ENCODE measurements around the gene DEDD. TPM values are rescaled to one million over a fixed set of nuclear protein-coding genes. Genes with fewer than 3 reads are reported as not detected.
A peak's percentile ranks its signal among the peaks of the same experiment; 100 is the strongest.

Gene DEDD
- total and polyA plus RNA-seq, 2 donors (not counting 1 experiment from before 2014, with no cell fraction given), result 35.9 to 40.8 TPM

- ATAC-seq (ENCODE audit: low read depth) (no peak), DNase-seq (no peak)
- peak overlapping the region in 3 of 5 experiments; percentile 85 to 95 (median 90) for H3K4me3 ChIP-seq (ENCODE audit: control extremely low read depth in 1 of 5, extremely low read depth in 1 of 5, insufficient read depth in 1 of 5, low read depth in 2 of 5, low read length in 4 of 5)
- H3K9ac ChIP-seq (ENCODE audit: low read length), result peak overlapping the region; percentile 83
- CTCF ChIA-PET, result interaction anchor here (0.9 to 3.3 kb wide), 4 partner anchors 9 to 77 kb away, joined by 3 to 24 read pairs (median 4); partner anchors contain the start of genes KLHDC9 and PPOX
- H3K79me2 ChIP-seq (ENCODE audit: control insufficient read depth, insufficient read depth, low read length), result peaks cover 33% of the 10 kb centered on the region
- no peaks in the 10 kb centered on the region for H3K9me3 ChIP-seq (ENCODE audit: control extremely low read depth in 1 of 3, control insufficient read depth in 2 of 3, insufficient read depth in 1 of 3, low read length in 2 of 3)
- H3K4me2 ChIP-seq (replicated peaks; ENCODE audit: low read depth, low read length, poor library complexity, severe bottlenecking), result peak overlapping the region; percentile 82
- 77% methylated on average over 9 of the region's 10 CpGs for WGBS (ENCODE audit: insufficient coverage)
- TF ChIP-seq CTCF (IDR thresholded peaks at IDR 0.05) (no peak), EZH2 (IDR thresholded peaks at IDR 0.05; ENCODE audit: borderline replicate concordance, insufficient read depth, low read depth, low read length, poor library complexity, severe bottlenecking) (no peak)
- peaks cover 14% of the 10 kb centered on the region for H4K20me1 ChIP-seq (ENCODE audit: control insufficient read depth, insufficient read depth, low read length, poor library complexity, severe bottlenecking)
- peaks cover 3 to 50% of the 10 kb centered on the region in 2 experiments for H3K36me3 ChIP-seq (replicated peaks in 1 of 2; ENCODE audit: control extremely low read depth in 1 of 2, control insufficient read depth in 1 of 2, extremely low read depth in 1 of 2, insufficient read depth in 2 of 2, low read length in 1 of 2)
- Mint-ChIP-seq H3K4me3 (peak overlapping the region; percentile 99), H3K4me1 (peaks cover 54% of the 10 kb centered on the region), H3K9me3 (ENCODE audit: insufficient read depth) (no peaks in the 10 kb centered on the region), H3K27ac (peak overlapping the region; percentile 100), H3K27me3 (no peaks in the 10 kb centered on the region)
- intact Hi-C loops (cut with micrococcal nuclease), result no loop called here
- no peak overlapping the region for H2AFZ ChIP-seq (ENCODE audit: insufficient read depth, low read depth, low read length, poor library complexity, severe bottlenecking)
- H3K4me1 ChIP-seq (ENCODE audit: control insufficient read depth in 2 of 2, insufficient read depth in 2 of 2, low read length in 2 of 2), result peaks cover 25 to 38% of the 10 kb centered on the region in 2 donors
- H3K27me3 ChIP-seq (replicated peaks in 1 of 4; ENCODE audit: control extremely low read depth in 1 of 4, control insufficient read depth in 3 of 4, insufficient read depth in 4 of 4, low read length in 3 of 4), result no peaks in the 10 kb centered on the region
- H3K27ac ChIP-seq (ENCODE audit: low read length in 2 of 2), result peak overlapping the region; percentile 76 to 81
- POLR2A ChIA-PET, result interaction anchor here (0.7 to 2.3 kb wide), 4 partner anchors 10 to 50 kb away, joined by 3 to 10 read pairs (median 4); partner anchors contain the start of genes NDUFS2, PPOX and TOMM40L
Measured at GRCh38 chr1:161175771-161176453, 43.4 kb upstream of the DEDD start.

GRCh38 chr1:161174911-161175310 is 42.4 kb upstream of the DEDD start:
- Histone ChIP-seq H3K9ac (ENCODE audit: low read length) (no peak overlapping the region), H3K27ac (ENCODE audit: low read length in 2 of 2) (no peak overlapping the region), H2AFZ (ENCODE audit: insufficient read depth, low read depth, low read length, poor library complexity, severe bottlenecking) (no peak overlapping the region), H3K36me3 (replicated peaks in 1 of 2; ENCODE audit: control extremely low read depth in 1 of 2, control insufficient read depth in 1 of 2, extremely low read depth in 1 of 2, insufficient read depth in 2 of 2, low read length in 1 of 2) (peaks cover 3 to 58% of the 10 kb centered on the region in 2 experiments), H3K9me3 (ENCODE audit: control extremely low read depth in 1 of 3, control insufficient read depth in 2 of 3, insufficient read depth in 1 of 3, low read length in 2 of 3) (no peaks in the 10 kb centered on the region), H4K20me1 (ENCODE audit: control insufficient read depth, insufficient read depth, low read length, poor library complexity, severe bottlenecking) (peaks cover 14% of the 10 kb centered on the region), H3K4me2 (replicated peaks; ENCODE audit: low read depth, low read length, poor library complexity, severe bottlenecking) (no peak overlapping the region), H3K79me2 (ENCODE audit: control insufficient read depth, insufficient read depth, low read length) (peaks cover 33% of the 10 kb centered on the region), H3K4me1 (ENCODE audit: control insufficient read depth in 2 of 2, insufficient read depth in 2 of 2, low read length in 2 of 2) (peaks cover 25 to 32% of the 10 kb centered on the region in 2 donors), H3K27me3 (replicated peaks in 1 of 4; ENCODE audit: control extremely low read depth in 1 of 4, control insufficient read depth in 3 of 4, insufficient read depth in 4 of 4, low read length in 3 of 4) (no peaks in the 10 kb centered on the region), H3K4me3 (ENCODE audit: control extremely low read depth in 1 of 5, extremely low read depth in 1 of 5, insufficient read depth in 1 of 5, low read depth in 2 of 5, low read length in 4 of 5) (no peak overlapping the region)
- ChIA-PET POLR2A (no interaction called here), CTCF (interaction anchor here (1.0 to 3.3 kb wide), 2 partner anchors 8 to 11 kb away, joined by 3 to 24 read pairs; partner anchors contain the start of gene PPOX)
- WGBS (ENCODE audit: insufficient coverage), result 94% methylated on average over 10 of the region's 11 CpGs
- DNase-seq (no peak), ATAC-seq (ENCODE audit: low read depth) (no peak)
- intact Hi-C loops (cut with micrococcal nuclease), result no loop called here
- H3K9me3 Mint-ChIP-seq (ENCODE audit: insufficient read depth), result no peaks in the 10 kb centered on the region
- no peak overlapping the region for H3K27ac Mint-ChIP-seq
- H3K4me3 Mint-ChIP-seq, result peak overlapping the region; percentile 99
- no peak for TF ChIP-seq EZH2 (IDR thresholded peaks at IDR 0.05; ENCODE audit: borderline replicate concordance, insufficient read depth, low read depth, low read length, poor library complexity, severe bottlenecking)
- no peak for TF ChIP-seq CTCF (IDR thresholded peaks at IDR 0.05)
- no peaks in the 10 kb centered on the region for H3K27me3 Mint-ChIP-seq
- H3K4me1 Mint-ChIP-seq, result peaks cover 46% of the 10 kb centered on the region
